ENCODE measurements around the gene SLC16A4. TPM values are rescaled to one million over a fixed set of nuclear protein-coding genes. Genes with fewer than 3 reads are reported as not detected.

Gene SLC16A4
- total and polyA plus RNA-seq, 2 of the 8 experiments (the other 6 are each of a cell fraction or from before 2014, with no cell fraction given), result 0.30 to 0.43 TPM

DNA sequence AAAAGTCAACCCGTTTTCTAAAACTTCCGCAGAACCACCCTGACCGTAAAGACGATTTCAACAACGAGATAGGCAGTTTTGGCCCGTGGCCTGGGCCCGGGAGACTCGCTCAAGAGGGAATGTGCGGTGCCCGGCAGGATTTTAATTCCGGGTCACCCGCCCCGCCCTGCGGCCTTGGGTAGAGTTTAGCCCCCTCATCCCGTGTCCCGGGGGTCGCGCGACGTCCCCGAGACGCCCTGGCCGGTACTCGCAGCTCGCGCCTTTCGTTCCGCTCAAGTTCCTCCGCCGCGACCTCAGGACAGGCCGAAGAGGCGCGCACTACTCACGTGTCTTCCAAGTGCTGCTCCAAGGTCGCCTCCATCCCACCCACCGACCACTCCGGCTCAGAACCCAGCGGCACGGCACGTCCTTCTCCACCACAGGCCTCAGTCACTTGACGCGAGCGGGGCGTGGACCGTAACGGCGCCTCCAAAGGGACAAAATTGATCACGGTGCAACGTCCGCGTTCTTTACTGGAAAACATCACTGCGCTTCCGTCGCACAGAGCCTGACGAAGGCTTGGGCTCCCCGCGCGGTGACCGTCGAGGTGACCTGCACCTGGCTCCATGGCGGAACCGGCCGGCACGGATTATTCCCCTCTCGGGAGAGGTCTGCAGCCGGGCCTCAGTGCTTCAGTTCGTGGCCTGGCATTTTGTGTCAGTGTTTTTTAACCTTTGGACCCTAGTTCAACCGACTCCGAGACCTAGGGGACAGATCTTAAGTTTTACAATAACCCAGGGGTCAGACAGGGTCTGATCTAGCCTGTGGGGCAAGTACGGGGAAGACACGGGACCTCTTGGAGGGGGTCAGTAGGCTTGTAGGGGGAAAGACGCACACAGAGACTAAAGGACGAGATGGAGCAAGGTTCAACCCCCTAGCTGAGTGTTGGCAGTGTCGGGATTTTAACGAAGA, 16.7 kb upstream of the SLC16A4 start, which contains the start of gene LAMTOR5 (continued):
- no peak for TF ChIP-seq CEBPB (IDR thresholded peaks at IDR 0.05; ENCODE audit: low read depth, low read length)
- TF ChIP-seq CTBP2 (IDR thresholded peaks at IDR 0.05; ENCODE audit: borderline replicate concordance, insufficient read depth, insufficient read length, low read length), result no peak
- no peak for TF ChIP-seq MAFK (IDR thresholded peaks at IDR 0.05; ENCODE audit: low read depth, low read length)
- TF ChIP-seq BACH1 (IDR thresholded peaks at IDR 0.05; ENCODE audit: low read length), result peak; percentile 28; the same call in 1 of the 2 replicates
- TF ChIP-seq SIRT6 (IDR thresholded peaks at IDR 0.05; ENCODE audit: low read length), result no peak
- no peak for TF ChIP-seq SP2 (IDR thresholded peaks at IDR 0.05; ENCODE audit: low read length)
- TF ChIP-seq, protein P1, sequence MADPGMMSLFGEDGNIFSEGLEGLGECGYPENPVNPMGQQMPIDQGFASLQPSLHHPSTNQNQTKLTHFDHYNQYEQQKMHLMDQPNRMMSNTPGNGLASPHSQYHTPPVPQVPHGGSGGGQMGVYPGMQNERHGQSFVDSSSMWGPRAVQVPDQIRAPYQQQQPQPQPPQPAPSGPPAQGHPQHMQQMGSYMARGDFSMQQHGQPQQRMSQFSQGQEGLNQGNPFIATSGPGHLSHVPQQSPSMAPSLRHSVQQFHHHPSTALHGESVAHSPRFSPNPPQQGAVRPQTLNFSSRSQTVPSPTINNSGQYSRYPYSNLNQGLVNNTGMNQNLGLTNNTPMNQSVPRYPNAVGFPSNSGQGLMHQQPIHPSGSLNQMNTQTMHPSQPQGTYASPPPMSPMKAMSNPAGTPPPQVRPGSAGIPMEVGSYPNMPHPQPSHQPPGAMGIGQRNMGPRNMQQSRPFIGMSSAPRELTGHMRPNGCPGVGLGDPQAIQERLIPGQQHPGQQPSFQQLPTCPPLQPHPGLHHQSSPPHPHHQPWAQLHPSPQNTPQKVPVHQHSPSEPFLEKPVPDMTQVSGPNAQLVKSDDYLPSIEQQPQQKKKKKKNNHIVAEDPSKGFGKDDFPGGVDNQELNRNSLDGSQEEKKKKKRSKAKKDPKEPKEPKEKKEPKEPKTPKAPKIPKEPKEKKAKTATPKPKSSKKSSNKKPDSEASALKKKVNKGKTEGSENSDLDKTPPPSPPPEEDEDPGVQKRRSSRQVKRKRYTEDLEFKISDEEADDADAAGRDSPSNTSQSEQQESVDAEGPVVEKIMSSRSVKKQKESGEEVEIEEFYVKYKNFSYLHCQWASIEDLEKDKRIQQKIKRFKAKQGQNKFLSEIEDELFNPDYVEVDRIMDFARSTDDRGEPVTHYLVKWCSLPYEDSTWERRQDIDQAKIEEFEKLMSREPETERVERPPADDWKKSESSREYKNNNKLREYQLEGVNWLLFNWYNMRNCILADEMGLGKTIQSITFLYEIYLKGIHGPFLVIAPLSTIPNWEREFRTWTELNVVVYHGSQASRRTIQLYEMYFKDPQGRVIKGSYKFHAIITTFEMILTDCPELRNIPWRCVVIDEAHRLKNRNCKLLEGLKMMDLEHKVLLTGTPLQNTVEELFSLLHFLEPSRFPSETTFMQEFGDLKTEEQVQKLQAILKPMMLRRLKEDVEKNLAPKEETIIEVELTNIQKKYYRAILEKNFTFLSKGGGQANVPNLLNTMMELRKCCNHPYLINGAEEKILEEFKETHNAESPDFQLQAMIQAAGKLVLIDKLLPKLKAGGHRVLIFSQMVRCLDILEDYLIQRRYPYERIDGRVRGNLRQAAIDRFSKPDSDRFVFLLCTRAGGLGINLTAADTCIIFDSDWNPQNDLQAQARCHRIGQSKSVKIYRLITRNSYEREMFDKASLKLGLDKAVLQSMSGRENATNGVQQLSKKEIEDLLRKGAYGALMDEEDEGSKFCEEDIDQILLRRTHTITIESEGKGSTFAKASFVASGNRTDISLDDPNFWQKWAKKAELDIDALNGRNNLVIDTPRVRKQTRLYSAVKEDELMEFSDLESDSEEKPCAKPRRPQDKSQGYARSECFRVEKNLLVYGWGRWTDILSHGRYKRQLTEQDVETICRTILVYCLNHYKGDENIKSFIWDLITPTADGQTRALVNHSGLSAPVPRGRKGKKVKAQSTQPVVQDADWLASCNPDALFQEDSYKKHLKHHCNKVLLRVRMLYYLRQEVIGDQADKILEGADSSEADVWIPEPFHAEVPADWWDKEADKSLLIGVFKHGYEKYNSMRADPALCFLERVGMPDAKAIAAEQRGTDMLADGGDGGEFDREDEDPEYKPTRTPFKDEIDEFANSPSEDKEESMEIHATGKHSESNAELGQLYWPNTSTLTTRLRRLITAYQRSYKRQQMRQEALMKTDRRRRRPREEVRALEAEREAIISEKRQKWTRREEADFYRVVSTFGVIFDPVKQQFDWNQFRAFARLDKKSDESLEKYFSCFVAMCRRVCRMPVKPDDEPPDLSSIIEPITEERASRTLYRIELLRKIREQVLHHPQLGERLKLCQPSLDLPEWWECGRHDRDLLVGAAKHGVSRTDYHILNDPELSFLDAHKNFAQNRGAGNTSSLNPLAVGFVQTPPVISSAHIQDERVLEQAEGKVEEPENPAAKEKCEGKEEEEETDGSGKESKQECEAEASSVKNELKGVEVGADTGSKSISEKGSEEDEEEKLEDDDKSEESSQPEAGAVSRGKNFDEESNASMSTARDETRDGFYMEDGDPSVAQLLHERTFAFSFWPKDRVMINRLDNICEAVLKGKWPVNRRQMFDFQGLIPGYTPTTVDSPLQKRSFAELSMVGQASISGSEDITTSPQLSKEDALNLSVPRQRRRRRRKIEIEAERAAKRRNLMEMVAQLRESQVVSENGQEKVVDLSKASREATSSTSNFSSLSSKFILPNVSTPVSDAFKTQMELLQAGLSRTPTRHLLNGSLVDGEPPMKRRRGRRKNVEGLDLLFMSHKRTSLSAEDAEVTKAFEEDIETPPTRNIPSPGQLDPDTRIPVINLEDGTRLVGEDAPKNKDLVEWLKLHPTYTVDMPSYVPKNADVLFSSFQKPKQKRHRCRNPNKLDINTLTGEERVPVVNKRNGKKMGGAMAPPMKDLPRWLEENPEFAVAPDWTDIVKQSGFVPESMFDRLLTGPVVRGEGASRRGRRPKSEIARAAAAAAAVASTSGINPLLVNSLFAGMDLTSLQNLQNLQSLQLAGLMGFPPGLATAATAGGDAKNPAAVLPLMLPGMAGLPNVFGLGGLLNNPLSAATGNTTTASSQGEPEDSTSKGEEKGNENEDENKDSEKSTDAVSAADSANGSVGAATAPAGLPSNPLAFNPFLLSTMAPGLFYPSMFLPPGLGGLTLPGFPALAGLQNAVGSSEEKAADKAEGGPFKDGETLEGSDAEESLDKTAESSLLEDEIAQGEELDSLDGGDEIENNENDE (IDR thresholded peaks at IDR 0.05; ENCODE audit: insufficient replicate concordance, low read length), result no peak
- TF ChIP-seq YY1 (IDR thresholded peaks at IDR 0.05; ENCODE audit: low read depth, low read length), result peak; percentile 88
- peak; percentile 79 for TF ChIP-seq TBP (IDR thresholded peaks at IDR 0.05; ENCODE audit: low read depth, low read length)
- peak; percentile 99 for TF ChIP-seq KDM4A (IDR thresholded peaks at IDR 0.05; ENCODE audit: low read depth, low read length, severe bottlenecking)

All from H1 (cell line).